K562 (cell line): ENCODE data around the gene PPP1R9B. TPM values are rescaled to one million over a fixed set of nuclear protein-coding genes. Genes with fewer than 3 reads are reported as not detected.

Experiments
- BHLHE40 ChIP-seq: IDR thresholded peaks from 2 replicates; pipeline ENCODE4 v1.6.1; 2011; ENCODE audit warnings: low read length, improper control_type of control experiment
- CBFA2T3 ChIP-seq: fragments of 450-650 bp; IDR thresholded peaks from 2 replicates; pipeline ENCODE4 v1.6.1; 2017
- CTBP1 ChIP-seq: fragments of 450-650 bp; IDR thresholded peaks from 2 replicates; pipeline ENCODE4 v1.6.1; 2016; ENCODE audit warnings: borderline replicate concordance
- ILF3 ChIP-seq: fragments of 450-650 bp; IDR thresholded peaks from 2 replicates; pipeline ENCODE4 v1.6.1; 2018; ENCODE audit warnings: antibody characterized with exemption, mild to moderate bottlenecking, moderate library complexity, borderline replicate concordance
- MEF2D ChIP-seq: conservative IDR thresholded peaks from 2 replicates; pipeline ENCODE4 v1.6.1; 2016; ENCODE audit warnings: low read depth, missing genetic modification characterization, missing compliant biosample characterization
- NFE2 ChIP-seq: IDR thresholded peaks from 2 replicates; pipeline ENCODE4 v1.6.1; 2014; ENCODE audit warnings: antibody characterized with exemption, low read depth
- RBM15 ChIP-seq: fragments of 200-400 bp; formaldehyde crosslinking; IDR thresholded peaks from 2 replicates; pipeline ENCODE4 v1.6.1; 2018; ENCODE audit warnings: mild to moderate bottlenecking, low read length, moderate library complexity; ENCODE audit not compliant: insufficient read depth
- SNIP1 ChIP-seq: fragments of 450-650 bp; IDR thresholded peaks from 2 replicates; pipeline ENCODE4 v1.7.1; 2017; ENCODE audit warnings: low read depth, mild to moderate bottlenecking
- STAT5B ChIP-seq: fragments of 250-450 bp; sonication (Bioruptor Pico); IDR thresholded peaks from 2 replicates; pipeline ENCODE4 v1.8.0; 2021; ENCODE audit warnings: mild to moderate bottlenecking, inconsistent platforms
- ZNF436 ChIP-seq: fragments of 250-450, 450-650 bp; sonication (Bioruptor Pico); formaldehyde crosslinking; IDR thresholded peaks from 2 replicates; pipeline ENCODE4 v1.7.0; 2020; ENCODE audit warnings: mild to moderate bottlenecking
- polyA plus RNA-seq, 8 experiments: library from polyadenylated mRNA; depleted of rRNA in 4 of 8; stranded (reverse) in 5 of 8; unstranded in 3 of 8; fragments of >200 nt; fragmentation: Nextera tagmentation in 2 of 8; fragmentation: Illumina TruSeq in 1 of 8; extraction: Ambion mirVana in 2 of 8; extraction: Trizol in 1 of 8; gene quantifications; 2 replicates each; pipeline versions ENCODE4 v1.2.1 to v1.2.3, GENCODE V29; 2011 to 2014; ENCODE audit warnings: inconsistent platforms in 1 of 8, missing spikeins in 1 of 8
- total RNA-seq, 7 experiments: library from RNA; depleted of rRNA in 6 of 7; stranded (reverse); fragments of >200 nt in 6 of 7; fragmentation: Illumina TruSeq in 2 of 7; extraction: Trizol in 2 of 7; gene quantifications; 2 replicates each; pipeline versions ENCODE4 v1.2.1 to v1.2.3, GENCODE V29; 2011 to 2021; ENCODE audit warnings: low replicate concordance in 1 of 7
- TF ChIP-seq, protein P1 (sequence below), 2 experiments: fragments of 450-650 bp in 1 of 2; sonication (generic) in 1 of 2; formaldehyde crosslinking in 1 of 2; IDR thresholded peaks; 2 replicates each; pipeline versions ENCODE4 v1.7.1 to v1.9.0; 2016 to 2022; ENCODE audit warnings: inconsistent platforms in 1 of 2, mild to moderate bottlenecking in 1 of 2, missing genetic modification reagents in 1 of 2
- TF ChIP-seq, protein P2 (sequence below): fragments of 450-650 bp; IDR thresholded peaks from 2 replicates; pipeline ENCODE4 v1.6.1; 2016
- TF ChIP-seq, protein P3 (sequence below): fragments of 200-800 bp; sonication (Bioruptor generic); IDR thresholded peaks from 2 replicates; pipeline ENCODE4 v1.6.1; 2016; ENCODE audit warnings: missing genetic modification characterization, missing compliant biosample characterization

PPP1R9B gene
- total and polyA plus RNA-seq, 9 of the 15 experiments (the other 6 are each of a cell fraction or from before 2014, with no cell fraction given) = 0.10 to 63.5 (median 24.7) TPM

DNA sequence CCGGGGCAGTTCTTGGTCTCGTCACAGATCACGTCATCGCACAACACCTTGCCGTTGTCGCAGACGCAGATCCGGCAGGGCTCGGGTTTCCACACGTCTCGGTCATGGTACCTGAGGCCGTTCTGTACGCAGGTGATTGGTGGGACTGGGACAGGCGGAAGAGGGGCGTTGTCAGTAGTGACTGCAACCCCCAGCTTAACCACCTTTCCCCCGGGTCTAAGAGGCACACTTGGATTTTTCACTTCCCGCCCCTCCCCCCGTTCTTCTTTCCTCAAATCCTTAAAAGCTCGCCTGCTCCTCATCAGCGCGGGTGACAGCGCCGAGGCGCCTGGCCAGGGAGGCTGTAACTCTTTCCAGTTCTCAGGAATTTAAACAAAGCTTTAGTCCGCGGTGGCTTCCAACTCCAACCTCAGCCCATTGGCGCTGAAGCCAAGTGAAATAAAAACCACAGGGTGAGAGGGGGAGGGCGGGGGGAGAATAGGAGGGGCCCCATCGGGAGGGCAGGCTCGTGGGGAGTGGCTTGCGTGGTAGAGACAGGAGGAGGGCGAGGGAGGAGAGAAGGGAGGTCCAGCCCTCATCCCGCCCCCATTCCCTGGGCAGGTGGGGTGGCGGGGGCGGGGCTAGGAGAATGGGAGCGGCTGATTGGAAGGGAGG, 49.5 kb upstream of the PPP1R9B start (continued):
- TF ChIP-seq, protein P1, sequence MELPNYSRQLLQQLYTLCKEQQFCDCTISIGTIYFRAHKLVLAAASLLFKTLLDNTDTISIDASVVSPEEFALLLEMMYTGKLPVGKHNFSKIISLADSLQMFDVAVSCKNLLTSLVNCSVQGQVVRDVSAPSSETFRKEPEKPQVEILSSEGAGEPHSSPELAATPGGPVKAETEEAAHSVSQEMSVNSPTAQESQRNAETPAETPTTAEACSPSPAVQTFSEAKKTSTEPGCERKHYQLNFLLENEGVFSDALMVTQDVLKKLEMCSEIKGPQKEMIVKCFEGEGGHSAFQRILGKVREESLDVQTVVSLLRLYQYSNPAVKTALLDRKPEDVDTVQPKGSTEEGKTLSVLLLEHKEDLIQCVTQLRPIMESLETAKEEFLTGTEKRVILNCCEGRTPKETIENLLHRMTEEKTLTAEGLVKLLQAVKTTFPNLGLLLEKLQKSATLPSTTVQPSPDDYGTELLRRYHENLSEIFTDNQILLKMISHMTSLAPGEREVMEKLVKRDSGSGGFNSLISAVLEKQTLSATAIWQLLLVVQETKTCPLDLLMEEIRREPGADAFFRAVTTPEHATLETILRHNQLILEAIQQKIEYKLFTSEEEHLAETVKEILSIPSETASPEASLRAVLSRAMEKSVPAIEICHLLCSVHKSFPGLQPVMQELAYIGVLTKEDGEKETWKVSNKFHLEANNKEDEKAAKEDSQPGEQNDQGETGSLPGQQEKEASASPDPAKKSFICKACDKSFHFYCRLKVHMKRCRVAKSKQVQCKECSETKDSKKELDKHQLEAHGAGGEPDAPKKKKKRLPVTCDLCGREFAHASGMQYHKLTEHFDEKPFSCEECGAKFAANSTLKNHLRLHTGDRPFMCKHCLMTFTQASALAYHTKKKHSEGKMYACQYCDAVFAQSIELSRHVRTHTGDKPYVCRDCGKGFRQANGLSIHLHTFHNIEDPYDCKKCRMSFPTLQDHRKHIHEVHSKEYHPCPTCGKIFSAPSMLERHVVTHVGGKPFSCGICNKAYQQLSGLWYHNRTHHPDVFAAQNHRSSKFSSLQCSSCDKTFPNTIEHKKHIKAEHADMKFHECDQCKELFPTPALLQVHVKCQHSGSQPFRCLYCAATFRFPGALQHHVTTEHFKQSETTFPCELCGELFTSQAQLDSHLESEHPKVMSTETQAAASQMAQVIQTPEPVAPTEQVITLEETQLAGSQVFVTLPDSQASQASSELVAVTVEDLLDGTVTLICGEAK (IDR thresholded peaks at IDR 0.05) = no peak
- TF ChIP-seq, protein P1 (CRISPR knock-in tag; IDR thresholded peaks at IDR 0.05) = 0 out of 2 replicates have a peak, but pooled peaks have one; percentile 13
- no peak for TF ChIP-seq MEF2D (tag)
- TF ChIP-seq, protein P2, sequence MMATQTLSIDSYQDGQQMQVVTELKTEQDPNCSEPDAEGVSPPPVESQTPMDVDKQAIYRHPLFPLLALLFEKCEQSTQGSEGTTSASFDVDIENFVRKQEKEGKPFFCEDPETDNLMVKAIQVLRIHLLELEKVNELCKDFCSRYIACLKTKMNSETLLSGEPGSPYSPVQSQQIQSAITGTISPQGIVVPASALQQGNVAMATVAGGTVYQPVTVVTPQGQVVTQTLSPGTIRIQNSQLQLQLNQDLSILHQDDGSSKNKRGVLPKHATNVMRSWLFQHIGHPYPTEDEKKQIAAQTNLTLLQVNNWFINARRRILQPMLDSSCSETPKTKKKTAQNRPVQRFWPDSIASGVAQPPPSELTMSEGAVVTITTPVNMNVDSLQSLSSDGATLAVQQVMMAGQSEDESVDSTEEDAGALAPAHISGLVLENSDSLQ = peak; percentile 42; the same call in 1 of the 2 replicates
- TF ChIP-seq ZNF436 = no peak
- TF ChIP-seq ILF3 = no peak
- no peak for TF ChIP-seq CBFA2T3
- no peak for TF ChIP-seq RBM15
- no peak for TF ChIP-seq BHLHE40
- TF ChIP-seq NFE2 = no peak
- no peak; the same call in 1 of the 2 replicates for TF ChIP-seq SNIP1
- no peak for TF ChIP-seq CTBP1
- TF ChIP-seq STAT5B = no peak
- TF ChIP-seq, protein P3, sequence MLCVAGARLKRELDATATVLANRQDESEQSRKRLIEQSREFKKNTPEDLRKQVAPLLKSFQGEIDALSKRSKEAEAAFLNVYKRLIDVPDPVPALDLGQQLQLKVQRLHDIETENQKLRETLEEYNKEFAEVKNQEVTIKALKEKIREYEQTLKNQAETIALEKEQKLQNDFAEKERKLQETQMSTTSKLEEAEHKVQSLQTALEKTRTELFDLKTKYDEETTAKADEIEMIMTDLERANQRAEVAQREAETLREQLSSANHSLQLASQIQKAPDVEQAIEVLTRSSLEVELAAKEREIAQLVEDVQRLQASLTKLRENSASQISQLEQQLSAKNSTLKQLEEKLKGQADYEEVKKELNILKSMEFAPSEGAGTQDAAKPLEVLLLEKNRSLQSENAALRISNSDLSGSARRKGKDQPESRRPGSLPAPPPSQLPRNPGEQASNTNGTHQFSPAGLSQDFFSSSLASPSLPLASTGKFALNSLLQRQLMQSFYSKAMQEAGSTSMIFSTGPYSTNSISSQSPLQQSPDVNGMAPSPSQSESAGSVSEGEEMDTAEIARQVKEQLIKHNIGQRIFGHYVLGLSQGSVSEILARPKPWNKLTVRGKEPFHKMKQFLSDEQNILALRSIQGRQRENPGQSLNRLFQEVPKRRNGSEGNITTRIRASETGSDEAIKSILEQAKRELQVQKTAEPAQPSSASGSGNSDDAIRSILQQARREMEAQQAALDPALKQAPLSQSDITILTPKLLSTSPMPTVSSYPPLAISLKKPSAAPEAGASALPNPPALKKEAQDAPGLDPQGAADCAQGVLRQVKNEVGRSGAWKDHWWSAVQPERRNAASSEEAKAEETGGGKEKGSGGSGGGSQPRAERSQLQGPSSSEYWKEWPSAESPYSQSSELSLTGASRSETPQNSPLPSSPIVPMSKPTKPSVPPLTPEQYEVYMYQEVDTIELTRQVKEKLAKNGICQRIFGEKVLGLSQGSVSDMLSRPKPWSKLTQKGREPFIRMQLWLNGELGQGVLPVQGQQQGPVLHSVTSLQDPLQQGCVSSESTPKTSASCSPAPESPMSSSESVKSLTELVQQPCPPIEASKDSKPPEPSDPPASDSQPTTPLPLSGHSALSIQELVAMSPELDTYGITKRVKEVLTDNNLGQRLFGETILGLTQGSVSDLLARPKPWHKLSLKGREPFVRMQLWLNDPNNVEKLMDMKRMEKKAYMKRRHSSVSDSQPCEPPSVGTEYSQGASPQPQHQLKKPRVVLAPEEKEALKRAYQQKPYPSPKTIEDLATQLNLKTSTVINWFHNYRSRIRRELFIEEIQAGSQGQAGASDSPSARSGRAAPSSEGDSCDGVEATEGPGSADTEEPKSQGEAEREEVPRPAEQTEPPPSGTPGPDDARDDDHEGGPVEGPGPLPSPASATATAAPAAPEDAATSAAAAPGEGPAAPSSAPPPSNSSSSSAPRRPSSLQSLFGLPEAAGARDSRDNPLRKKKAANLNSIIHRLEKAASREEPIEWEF (CRISPR knock-in tag) = no peak
